GM10266 (cell line): ENCODE measurements around the gene HNF1B.

Experiments used
- DNase-seq: peaks from one replicate; pipeline ENCODE4 v3.0.0; 2012; ENCODE audit errors: extremely low spot score
- TF ChIP-seq, protein P1 (sequence below): IDR thresholded peaks from 2 replicates; pipeline ENCODE4 v1.5.1; 2012; ENCODE audit warnings: mild to moderate bottlenecking, low read depth; ENCODE audit not compliant: control insufficient read depth, insufficient read depth; ENCODE audit errors: missing control alignments

The HNF1B gene

GRCh38 chr17:37750292-37750691, 5.4 kb upstream of the HNF1B start:
- TF ChIP-seq, protein P1, sequence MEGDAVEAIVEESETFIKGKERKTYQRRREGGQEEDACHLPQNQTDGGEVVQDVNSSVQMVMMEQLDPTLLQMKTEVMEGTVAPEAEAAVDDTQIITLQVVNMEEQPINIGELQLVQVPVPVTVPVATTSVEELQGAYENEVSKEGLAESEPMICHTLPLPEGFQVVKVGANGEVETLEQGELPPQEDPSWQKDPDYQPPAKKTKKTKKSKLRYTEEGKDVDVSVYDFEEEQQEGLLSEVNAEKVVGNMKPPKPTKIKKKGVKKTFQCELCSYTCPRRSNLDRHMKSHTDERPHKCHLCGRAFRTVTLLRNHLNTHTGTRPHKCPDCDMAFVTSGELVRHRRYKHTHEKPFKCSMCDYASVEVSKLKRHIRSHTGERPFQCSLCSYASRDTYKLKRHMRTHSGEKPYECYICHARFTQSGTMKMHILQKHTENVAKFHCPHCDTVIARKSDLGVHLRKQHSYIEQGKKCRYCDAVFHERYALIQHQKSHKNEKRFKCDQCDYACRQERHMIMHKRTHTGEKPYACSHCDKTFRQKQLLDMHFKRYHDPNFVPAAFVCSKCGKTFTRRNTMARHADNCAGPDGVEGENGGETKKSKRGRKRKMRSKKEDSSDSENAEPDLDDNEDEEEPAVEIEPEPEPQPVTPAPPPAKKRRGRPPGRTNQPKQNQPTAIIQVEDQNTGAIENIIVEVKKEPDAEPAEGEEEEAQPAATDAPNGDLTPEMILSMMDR = no peak
- no peak for DNase-seq

DNA sequence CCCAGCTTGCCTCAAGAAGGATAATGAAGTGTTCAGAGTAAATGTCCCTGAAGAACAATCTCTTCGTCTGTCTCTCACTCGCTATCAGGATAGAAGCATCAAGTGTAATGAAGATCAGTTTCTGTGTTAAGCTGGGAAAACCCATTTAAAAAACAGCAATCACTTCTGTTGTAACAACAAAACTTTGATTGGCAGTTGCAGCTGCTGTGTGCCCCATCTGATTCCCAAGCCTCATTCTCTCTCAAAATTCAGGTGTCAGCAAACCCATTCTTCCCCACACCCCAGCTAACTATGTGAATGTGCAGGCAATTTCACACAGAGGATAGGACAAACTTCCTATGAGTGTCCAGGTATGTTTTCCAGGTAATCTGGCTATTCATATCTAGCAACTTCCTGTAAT, 2.4 kb upstream of the HNF1B start:
- TF ChIP-seq, protein P1 = no peak
- no peak for DNase-seq

GRCh38 chr17:37746617-37747016, 1.8 kb upstream of the HNF1B start:
- TF ChIP-seq, protein P1 = no peak
- no peak for DNase-seq

GRCh38 chr17:37745801-37746426, 1.1 kb upstream of the HNF1B start:
- no peak for DNase-seq
- TF ChIP-seq, protein P1 = no peak

GRCh38 chr17:37744633-37744927, 279 bp downstream of the HNF1B start:
- no peak for DNase-seq
- TF ChIP-seq, protein P1 = no peak

GRCh38 chr17:37743875-37744632, 805 bp downstream of the HNF1B start:
- TF ChIP-seq, protein P1 = peak; percentile 11

GRCh38 chr17:37743612-37743874, 1.3 kb downstream of the HNF1B start:
- TF ChIP-seq, protein P1 = no peak
- DNase-seq = no peak

More at GRCh38 chr17:37743875-37744632, 805 bp downstream of the HNF1B start:
- DNase-seq = peak; percentile 28
